Ovary (tissue), 9 donors: Measurements from ENCODE around the gene DAPL1. TPM values are rescaled to one million over a fixed set of nuclear protein-coding genes. Genes with fewer than 3 reads are reported as not detected.

Source experiments
- DNase-seq, 5 donors: peaks; one replicate each; pipeline ENCODE4 v3.0.0-alpha.2; 2019 to 2020
- H3K27ac ChIP-seq, 2 donors: fragments of 200-600 bp; one replicate each; pipeline versions ENCODE4 v1.5.1 to v1.8.0; 2019 to 2022
- H3K27me3 ChIP-seq: fragments of 200-600 bp; one replicate; pipeline ENCODE4 v1.8.0; 2022
- H3K36me3 ChIP-seq: fragments of 200-600 bp; sonication (generic); one replicate; pipeline ENCODE4 v1.5.1; 2019
- H3K4me1 ChIP-seq: one replicate; pipeline ENCODE4 v1.8.1; 2013; ENCODE audit warnings: mild to moderate bottlenecking, moderate library complexity; ENCODE audit not compliant: insufficient read depth
- H3K4me3 ChIP-seq: fragments of 200-600 bp; sonication (generic); one replicate; pipeline ENCODE4 v1.5.1; 2017
- H3K9me3 ChIP-seq, 2 donors: fragments of 200-600 bp in 1 of 2; sonication (generic) in 1 of 2; one replicate each; pipeline versions ENCODE4 v1.5.1 to v1.8.1; 2013 to 2019; ENCODE audit warnings: mild to moderate bottlenecking in 1 of 2, moderate library complexity in 1 of 2
- EP300 ChIP-seq: sonication (generic); formaldehyde crosslinking; IDR thresholded peaks from one replicate; pipeline ENCODE4 v1.6.1; 2017; ENCODE audit warnings: antibody characterized with exemption
- POLR2A ChIP-seq: fragments of 450-650 bp; IDR thresholded peaks from one replicate; pipeline ENCODE4 v1.6.1; 2017; ENCODE audit warnings: antibody characterized with exemption, mild to moderate bottlenecking, moderate library complexity
- WGBS, 3 donors: extraction: QIAGEN DNeasy Blood & Tissue Kit in 1 of 3; methylation state at CpG; one replicate each; pipeline versions ENCODE4 v1.1.5 to v1.1.7; 2013 to 2017; 5-methylcytosine and 5-hydroxymethylcytosine counted together
- intact Hi-C, 4 donors: fragments of 100-400 bp; cut with DNase I; formaldehyde crosslinking; loops; one replicate each; pipeline versions ENCODE4 v1.11.0 to v1.15.1; 2022 to 2023
- polyA plus RNA-seq, 2 donors: library from polyadenylated mRNA; stranded (reverse); fragments of 200-250 nt in 1 of 2; fragments of 350-450 nt in 1 of 2; fragmentation: Illumina TruSeq in 1 of 2; extraction: RNeasy Lipid Tissue Mini Kit (QIAGEN cat#74804) in 1 of 2; gene quantifications; one replicate each; pipeline ENCODE4 v1.2.3, GENCODE V29; 2013 to 2014
- total RNA-seq, 7 donors: library from RNA; depleted of rRNA in 2 of 7; stranded (reverse); fragments of >200 nt in 2 of 7; fragmentation: NEBNext Ultra II Directional in 3 of 7; extraction: Animal tissue kit (Norgen Biotek cat#: 25700) in 3 of 7; gene quantifications; one replicate each; pipeline versions ENCODE4 v1.1.0 to v1.2.4, GENCODE V29; 2016 to 2023
- TF ChIP-seq, protein P1 (sequence below), 3 donors: fragments of 450-650 bp in 2 of 3; fragments of 200-600 bp in 1 of 3; IDR thresholded peaks; one replicate each; pipeline versions ENCODE4 v1.5.1 to v1.8.0; 2016 to 2022; ENCODE audit warnings: antibody characterized with exemption in 3 of 3, mild to moderate bottlenecking in 1 of 3
- donor health status: DM: no; HTN: no; CAD: no; lungs with moderate emphysema.
- donor health status: DM: no; HTN: no; CAD: no.
- donor health status: Bipolar disorder and iron deficiency.
- donor health status: DM: yes; HTN: yes; CAD: no.
- donor health status: DM: no; HTN: no; CAD: no.
- donor health status: DM: yes; HTN: yes; CAD: no.

The DAPL1 gene
- total and polyA plus RNA-seq, 9 donors: 1.2 to 64.2 (median 3.7) TPM; not detected in 2

DNA sequence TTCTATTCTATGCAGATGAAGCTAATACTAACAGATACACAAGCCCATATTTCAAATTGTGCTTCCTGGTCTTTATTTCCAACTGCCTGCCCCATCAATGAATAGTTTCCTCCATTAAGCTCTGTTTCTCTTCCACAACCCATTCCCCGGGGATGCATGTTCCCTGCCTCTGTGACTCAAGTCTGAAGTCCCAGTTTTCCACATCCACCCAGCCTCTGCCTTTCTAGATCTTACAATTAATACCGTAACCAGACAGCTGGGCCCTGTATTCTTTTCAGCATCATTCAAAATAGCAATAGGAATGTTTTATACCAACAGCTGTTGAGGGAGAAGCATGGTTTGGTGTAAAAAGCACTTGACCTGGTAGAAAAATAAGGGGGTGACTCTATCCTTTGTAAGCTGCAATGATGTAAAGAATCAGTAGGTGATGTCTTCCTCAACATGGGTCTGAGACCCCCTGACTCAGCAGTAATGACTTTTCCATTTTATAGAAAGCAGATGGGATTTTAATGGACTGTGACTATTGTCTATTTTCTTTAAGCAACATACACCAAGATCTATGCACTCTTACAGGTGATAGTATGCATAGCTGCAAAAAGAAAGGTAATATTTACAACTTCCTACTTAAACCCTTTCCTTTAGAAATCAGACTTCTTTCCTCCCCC lies 46.1 kb upstream of the DAPL1 start:
- Histone ChIP-seq H3K4me1 (peaks cover 5% of the 10 kb centered on the region), H3K27ac (no peak overlapping the region), H3K9me3 (no peaks in the 10 kb centered on the region), H3K4me3 (no peak overlapping the region), H3K27me3 (no peaks in the 10 kb centered on the region), H3K36me3 (no peaks in the 10 kb centered on the region)
- intact Hi-C loops: loop anchor here (5.0 to 10.0 kb wide), 6 partner anchors 292 to 727 kb away; partner anchors contain the start of genes CCDC148 (in 2 of the 4) and PKP4 (in 2 of the 4)
- WGBS, 3 donors: 51 to 57% (median 57%) methylated on average over 2 of the region's 2 CpGs
- no peak for TF ChIP-seq EP300
- no peak for TF ChIP-seq POLR2A
- TF ChIP-seq, protein P1, sequence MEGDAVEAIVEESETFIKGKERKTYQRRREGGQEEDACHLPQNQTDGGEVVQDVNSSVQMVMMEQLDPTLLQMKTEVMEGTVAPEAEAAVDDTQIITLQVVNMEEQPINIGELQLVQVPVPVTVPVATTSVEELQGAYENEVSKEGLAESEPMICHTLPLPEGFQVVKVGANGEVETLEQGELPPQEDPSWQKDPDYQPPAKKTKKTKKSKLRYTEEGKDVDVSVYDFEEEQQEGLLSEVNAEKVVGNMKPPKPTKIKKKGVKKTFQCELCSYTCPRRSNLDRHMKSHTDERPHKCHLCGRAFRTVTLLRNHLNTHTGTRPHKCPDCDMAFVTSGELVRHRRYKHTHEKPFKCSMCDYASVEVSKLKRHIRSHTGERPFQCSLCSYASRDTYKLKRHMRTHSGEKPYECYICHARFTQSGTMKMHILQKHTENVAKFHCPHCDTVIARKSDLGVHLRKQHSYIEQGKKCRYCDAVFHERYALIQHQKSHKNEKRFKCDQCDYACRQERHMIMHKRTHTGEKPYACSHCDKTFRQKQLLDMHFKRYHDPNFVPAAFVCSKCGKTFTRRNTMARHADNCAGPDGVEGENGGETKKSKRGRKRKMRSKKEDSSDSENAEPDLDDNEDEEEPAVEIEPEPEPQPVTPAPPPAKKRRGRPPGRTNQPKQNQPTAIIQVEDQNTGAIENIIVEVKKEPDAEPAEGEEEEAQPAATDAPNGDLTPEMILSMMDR (IDR thresholded peaks at IDR 0.05): no peak
- no peak for DNase-seq

DNA sequence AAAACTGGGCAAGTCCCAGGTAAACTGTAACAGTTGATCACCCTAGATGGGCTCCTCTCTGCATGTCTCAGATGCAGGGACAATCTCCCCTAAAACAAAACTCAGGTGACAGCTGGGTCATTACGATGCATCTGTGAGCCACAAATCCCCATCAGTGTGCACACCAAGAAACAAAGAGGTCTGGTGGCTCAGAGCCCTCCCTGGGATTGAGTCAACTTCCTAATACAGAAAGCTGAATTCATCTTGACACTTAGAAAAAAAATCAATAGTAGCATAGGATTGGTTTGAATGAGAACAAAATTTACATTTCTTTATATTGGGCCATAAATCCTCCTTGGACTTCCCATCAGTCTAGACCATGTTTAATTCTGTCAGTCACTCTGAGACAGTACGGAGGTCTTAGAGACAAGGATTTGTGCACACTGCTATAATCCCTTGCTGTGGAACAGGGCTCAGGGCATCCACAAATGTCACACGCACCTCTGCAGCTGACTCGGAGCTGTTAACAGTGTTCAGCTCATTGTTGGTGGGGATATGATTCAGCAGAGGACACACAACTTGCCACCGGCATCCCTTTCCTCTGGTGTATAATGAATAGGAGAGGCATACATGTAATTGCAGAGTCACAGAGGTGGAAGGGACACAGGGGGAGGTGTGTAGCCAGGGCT lies 44.5 kb upstream of the DAPL1 start:
- H3K4me1 ChIP-seq: peaks cover 4% of the 10 kb centered on the region
- intact Hi-C loops: loop anchor here in 2 of 4 donors (5.0 to 10.0 kb wide), 3 partner anchors 293 to 1256 kb away; partner anchors contain the start of genes CCDC148 (in 1 of the 2) and PKP4 (in 1 of the 2)
- TF ChIP-seq POLR2A (no peak), EP300 (no peak)
- TF ChIP-seq, protein P1 (IDR thresholded peaks at IDR 0.05): no peak
- no peak for DNase-seq
- H3K36me3 ChIP-seq: no peaks in the 10 kb centered on the region
- no peak overlapping the region for H3K27ac ChIP-seq
- H3K27me3 ChIP-seq: no peaks in the 10 kb centered on the region
- no peaks in the 10 kb centered on the region for H3K9me3 ChIP-seq
- H3K4me3 ChIP-seq: no peak overlapping the region
- WGBS, 3 donors: 86 to 88% (median 87%) methylated on average over 5 of the region's 5 CpGs

DNA sequence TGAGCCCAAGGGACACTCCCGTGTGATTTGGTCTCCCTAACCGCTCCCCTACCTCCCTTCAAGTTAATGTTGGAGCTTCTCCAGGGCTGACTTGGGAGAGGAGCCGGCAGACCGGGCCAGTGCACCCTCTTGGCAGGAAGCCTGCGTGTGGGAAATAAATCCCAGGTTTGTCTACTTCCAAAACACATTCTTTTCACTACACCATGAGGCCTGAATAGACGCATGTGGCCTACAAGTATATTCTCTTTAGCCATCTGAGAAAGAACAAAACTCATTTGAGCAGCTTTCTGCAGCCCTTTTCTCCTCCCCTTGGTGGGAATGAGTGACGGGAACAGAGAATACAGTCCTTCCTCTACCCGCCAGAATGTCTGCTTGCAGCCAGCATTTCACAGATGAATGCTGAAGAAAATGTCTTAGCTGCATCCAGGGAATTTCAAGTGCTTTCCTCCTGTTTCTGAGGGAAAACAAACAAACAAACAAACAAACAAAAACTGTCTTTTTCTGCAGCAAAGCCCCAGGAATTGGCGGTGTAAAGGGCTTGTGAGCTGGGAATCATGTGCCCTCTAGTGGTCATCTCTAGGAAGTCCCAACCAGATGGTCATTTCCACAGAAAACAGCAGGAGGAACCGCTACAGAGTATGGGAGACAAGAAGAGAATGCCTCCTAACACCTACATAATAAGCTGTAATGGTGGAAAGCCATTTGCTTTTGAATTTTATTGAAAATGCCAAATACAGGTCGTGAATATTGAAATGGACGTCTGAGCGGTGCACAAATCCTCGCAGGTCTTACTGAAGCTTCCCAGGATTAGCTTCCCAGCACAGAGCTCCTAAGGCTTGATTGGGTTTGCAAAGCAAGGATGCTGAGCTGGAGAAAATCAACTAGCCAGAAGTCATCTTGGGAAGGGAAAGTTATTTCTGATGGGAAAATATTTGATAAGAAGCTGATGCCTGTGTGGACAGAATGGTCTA lies 41.2 kb upstream of the DAPL1 start:
- Histone ChIP-seq H3K4me1 (peaks cover 4% of the 10 kb centered on the region), H3K36me3 (no peaks in the 10 kb centered on the region), H3K4me3 (no peak overlapping the region), H3K27me3 (no peaks in the 10 kb centered on the region), H3K9me3 (no peaks in the 10 kb centered on the region), H3K27ac (no peak overlapping the region)
- intact Hi-C loops: loop anchor here in 2 of 4 donors (5.0 to 10.0 kb wide), 3 partner anchors 297 to 1259 kb away; partner anchors contain the start of genes CCDC148 (in 1 of the 2) and PKP4 (in 1 of the 2)
- peak in 4 of 5 donors; percentile 17 to 53 (median 36) for DNase-seq
- 10 to 12% (median 12%) methylated on average over 14 of the region's 14 CpGs for WGBS, 3 donors
- TF ChIP-seq, protein P1 (IDR thresholded peaks at IDR 0.05): peak; percentile 68 to 78 (median 77)
- no peak for TF ChIP-seq POLR2A
